HG02981 (cell line): ENCODE data around the gene C1R.
"Not testable (repeated sequence)": the region's sequence is repeated elsewhere in the genome, so short reads cannot be mapped to it uniquely, and the experiment has no call there.

Experiments
- ATAC-seq: cut with Tn5 transposase; IDR thresholded peaks from one replicate; pipeline ENCODE4 v1.9.1; 2021; ENCODE audit warnings: mild to moderate bottlenecking, moderate library complexity; ENCODE audit not compliant: unreplicated experiment

The C1R gene

DNA sequence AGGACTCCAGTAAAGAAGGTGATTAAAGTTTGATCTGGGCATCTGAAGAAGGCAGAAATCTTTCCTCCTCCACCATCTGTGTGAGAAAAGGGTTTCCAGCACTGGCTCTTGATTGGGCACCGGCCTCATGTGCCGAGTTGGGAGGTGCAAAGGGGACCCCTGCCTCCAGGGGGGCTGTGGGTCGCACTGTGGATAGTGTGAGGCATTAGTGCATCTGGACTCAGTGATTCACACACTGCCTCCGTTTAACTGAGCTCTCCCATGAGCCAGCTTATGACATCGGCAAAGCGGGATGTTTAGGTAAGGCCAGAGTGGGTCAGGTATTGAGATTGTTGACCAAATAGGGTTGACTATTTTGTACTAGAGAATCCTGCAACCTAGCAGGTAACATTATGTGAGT, 22.9 kb downstream of the C1R start:
- no peak for ATAC-seq

DNA sequence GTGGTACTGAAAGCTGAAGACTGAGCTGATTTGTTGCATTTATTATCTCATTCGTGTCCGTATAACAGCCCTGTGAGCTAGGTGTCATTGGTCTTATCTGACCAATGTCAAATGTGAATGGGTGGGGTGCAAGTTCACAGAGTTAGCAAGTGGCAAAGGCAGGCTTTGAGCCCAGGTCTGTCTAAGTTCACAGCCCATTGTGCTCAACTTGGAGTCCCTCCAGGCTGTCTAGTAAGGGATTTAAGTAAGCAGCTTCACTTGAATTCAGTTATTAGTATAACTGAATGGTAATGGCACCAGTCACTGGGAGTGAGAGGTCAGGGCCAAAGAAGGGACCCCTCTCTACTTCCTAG, 23.3 kb downstream of the C1R start:
- ATAC-seq, result no peak

DNA sequence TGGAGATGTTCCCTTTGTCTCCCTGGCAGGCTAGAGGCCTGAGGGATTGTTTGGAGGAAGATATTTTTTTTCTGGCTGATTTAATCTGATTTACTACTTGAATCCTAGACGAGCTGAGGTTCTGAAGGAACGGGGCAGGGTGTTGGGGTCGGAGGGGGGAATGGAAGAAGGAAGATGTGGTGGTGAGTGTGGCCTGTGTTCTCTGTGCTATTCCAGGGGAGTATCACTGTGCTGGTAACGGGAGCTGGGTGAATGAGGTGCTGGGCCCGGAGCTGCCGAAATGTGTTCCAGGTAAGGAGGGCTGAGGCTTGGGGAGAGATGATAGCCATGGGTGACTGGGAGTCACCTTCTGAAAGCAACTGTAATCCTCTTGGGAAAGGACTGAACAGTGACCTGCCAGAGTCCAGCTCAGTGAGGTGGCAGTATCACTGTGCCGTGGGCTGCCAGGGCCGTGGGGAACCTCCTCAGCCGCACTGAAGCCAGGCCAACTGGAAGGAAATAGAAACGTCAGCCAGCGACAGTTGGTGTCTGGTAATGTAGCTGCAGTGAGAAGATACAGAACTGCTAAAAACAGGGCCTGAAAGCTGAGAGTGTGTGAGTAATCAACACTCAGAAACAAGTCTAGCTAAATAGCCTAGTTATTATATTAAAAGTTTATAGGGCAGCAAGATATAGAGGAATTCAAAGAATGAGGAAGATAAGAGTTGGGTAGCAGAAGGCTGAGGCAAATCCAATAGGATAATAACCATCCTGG, 23.8 kb downstream of the C1R start:
- ATAC-seq, result no peak

DNA sequence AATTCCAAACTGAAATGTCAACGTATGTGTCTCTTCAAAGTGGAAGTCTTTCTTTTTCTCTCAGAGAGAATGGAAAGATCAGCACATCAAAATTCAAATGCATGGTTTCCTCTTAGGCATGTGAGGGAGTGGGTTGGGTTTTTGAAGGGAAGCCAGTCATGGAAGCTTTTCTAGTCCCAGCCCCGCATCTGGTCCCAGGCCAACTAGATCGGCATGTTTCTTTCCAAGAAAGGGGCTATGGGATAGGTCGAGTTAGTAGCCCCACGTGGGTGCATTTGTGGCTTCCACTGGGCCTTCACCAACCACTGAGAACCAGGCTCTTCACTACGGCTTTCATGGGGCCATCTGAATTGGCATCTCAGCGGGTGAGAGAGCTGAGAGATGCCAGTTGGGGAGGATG, 25.1 kb downstream of the C1R start:
- no peak for ATAC-seq

DNA sequence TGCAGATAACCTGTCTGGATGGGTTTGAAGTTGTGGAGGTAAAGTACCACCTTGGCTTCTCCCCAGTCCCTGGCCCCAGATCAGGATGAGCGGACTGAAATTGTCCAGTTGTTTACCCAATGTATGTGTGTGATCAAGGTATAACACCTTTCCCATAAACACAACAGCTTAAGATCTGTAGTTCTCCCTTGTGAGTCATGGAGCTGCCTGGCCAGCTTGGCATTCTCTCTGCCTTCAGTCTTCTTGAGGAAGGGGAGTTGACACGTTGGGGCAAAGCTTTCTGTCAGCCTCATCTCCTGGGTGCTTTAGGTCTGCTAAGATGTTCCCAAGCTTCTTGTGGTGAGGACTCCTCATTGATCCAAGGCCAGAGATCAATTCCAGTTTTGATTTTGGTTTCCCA, 25.6 kb downstream of the C1R start:
- ATAC-seq, result no peak

DNA sequence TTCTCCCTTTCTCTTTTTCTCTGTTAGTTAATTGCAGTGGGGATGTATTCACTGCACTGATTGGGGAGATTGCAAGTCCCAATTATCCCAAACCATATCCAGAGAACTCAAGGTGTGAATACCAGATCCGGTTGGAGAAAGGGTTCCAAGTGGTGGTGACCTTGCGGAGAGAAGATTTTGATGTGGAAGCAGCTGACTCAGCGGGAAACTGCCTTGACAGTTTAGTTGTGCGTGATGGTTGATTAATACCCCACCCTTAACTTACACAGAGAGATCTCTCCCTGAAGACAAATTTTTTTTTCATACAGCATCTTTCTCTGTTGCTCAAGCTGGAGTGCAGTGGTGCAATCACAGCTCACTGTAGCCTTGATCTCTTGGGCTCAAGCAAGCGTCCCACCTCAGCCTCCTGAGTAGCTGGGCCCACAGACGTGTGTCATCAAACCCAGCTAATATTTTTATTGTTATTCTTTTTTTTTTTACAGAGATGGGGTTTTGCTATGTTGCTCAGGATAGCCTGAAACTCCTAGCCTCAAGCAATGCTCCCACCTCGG, 27.1 kb downstream of the C1R start:
- no peak for ATAC-seq

DNA sequence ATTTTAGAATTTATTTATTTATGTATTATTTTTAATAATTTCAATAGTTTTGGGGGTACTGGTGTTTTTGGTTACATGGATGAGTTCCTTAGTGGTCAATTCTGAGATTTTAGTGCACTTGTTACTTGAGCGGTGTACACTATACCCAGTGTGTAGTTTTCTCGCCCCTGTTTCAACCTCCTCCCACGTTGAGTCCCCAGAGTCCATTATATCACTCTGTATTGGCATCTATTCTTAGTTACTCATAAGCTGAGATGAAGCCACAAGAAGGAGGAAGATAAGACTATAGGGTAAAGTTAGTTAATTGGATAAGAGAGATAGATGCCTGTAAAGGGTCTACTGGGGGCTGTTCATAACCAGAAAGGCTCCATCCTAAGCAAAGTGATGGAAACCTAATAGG, 27.7 kb downstream of the C1R start:
- ATAC-seq, result no peak

DNA sequence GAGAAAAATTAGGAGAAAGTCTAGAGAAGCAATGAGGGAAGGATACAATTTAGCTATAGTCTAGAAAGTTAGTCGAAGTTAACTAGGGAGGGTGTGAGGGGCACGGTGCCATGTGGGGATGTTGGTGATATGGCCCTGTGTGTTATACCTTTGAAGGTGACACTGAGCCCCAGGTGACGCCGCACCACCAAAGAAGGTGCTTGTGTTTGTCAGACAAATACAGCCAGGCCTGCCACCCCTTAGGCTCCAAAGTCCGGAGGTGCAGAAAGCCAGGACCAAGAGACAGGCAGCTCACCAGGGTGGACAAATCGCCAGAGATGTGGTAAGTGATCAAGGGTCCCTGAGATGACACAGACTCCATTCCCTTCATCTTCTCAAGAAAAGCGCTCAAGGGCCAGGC, 30.6 kb downstream of the C1R start:
- ATAC-seq, result no peak

DNA sequence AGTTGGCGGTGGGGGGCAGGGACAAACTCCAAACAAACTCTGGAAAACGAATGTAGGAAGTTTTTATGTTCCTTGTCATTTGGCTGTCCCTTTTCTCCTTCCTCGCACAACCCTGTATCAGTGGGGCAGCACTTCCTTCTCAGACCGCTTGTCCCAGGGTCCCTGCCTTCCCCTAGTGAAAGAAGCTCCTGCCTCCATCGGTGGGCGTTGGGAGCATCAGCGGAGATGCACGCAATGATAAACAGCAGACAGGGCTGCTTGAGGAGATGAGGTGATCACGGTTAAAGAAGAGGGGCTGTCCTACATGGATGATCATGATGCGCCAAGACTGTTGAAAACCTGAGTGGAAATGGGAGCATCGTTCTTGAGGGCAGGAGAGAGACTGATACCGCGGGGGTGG, 31.1 kb downstream of the C1R start:
- no peak for ATAC-seq

DNA sequence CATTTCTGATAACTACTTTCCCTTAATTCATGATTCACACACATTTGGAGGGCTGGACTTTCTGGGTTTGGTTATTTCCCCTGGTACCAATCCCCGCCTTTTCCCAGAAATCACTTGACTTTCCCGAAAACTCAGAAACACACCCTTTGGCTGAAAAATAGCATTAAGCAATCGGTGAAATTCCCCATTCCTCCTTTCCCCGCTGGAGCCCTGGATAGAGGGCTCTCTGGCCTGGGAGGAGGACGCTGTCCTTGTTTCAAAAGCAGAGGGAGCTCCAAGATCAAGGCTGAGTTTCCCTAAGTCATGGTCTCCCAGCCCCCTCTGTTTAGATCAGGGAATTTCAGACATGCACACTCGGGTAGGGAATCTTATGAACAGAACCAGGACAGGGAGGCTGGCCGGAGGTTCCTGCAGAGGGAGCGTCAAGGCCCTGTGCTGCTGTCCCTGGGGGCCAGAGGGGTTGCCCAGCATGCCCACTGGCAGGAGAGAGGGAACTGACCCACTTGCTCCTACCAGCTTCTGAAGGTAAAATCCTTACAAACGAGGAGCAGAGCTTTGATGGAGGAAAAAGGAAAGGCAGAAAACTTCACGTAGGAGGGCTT, 31.8 kb downstream of the C1R start, which contains the start of gene C1S:
Gene C1S (plus strand): TSS at position 366 of the 602 bp plus-strand sequence. CDS start 1,195 bp downstream, outside the sequence.
- no peak for ATAC-seq

DNA sequence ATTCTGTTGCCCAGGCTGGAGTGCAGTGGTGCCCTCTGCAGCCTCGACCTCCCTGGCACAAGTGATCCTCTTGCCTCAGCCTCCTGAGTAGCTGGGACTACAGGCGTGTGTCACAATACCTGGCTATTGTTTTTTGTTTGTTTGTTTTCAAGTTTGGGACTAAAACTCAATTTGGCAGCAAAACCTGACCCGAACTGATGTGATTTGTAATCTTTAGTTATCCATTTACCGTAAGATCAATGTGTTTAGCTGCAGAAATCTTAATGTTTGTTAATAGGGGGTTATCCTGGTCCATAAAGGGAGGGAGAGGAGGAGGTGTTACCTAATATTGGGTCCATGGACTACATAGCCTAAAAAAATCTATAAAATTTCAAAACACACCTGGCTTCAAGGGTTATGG, 32.5 kb downstream of the C1R start:
- no peak for ATAC-seq

DNA sequence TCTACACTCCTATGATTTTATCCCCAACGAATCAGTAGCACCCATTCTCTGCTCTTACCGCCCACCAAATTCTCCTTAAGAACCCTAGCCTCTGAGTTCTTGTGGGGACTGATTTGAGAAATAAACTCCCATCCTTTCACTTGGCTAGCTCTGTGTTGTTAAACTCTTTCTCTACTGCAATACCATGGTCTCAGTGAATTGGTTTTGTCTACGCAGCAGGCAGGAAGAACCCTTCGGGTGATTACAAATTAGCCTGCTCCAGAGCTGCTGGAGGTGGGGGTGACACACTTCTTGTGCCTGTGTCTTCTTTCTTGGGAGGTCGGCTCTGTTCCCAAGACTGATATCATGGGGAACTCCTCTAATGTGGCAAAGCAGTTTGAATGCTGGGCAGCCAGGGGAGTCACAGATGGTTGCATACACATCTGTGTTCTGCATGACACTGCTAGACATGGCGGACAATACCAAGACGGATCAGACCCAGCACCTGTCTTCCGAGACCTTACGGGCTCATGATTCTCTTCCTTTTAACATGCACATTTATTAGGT, 33.3 kb downstream of the C1R start:
- no peak for ATAC-seq

DNA sequence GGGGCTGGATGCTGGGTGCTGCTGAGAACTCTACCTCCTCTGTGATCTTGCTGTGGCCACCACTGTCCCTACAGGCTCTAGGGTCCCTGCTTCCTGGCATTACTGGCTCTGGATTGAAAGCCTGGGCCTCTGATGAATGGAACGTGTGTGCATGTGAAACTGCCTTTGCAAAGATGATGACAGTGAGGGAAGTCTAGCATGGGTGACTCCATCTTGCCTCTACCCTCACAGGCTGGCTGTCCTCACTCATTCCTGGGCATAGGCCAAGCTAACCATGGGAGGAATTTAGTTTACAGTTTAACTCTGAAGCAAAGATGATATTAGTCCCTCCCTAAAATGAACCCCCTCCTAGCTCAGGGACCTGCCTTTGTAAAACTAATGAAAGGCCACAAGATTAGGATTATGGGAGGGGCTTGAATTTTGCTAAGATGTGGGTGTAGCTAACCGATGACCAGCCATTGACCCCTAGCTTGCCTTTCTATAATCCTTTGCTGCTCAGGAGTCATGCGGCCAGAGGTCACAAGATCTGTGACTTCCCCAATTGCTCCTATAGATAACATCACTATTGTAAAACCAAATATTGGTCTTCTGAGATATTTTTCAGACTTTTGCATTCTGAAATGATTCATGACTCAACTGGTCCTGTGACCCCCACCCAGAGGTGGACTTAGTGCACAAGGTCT, 33.9 kb downstream of the C1R start:
- no peak for ATAC-seq

DNA sequence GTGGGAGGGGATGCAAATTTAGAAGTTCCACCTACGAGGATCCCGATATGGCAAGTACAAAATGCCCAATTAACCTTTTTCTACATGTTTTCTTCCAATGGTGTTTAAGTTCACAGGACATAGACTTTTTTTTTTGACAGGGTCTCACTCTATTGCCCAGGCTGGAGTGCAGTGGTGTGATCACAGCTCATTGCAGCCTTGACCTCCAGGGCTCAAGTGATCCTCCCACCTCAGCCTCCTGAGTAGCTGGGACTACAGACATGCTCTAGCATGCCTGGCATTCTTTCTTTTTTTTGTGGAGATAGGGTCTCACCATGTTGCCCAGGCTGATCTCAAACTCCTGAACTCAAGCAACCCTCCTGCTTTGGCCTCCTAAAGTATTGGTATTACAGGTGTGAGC, 36.5 kb downstream of the C1R start:
- ATAC-seq, result not testable (repeated sequence)

DNA sequence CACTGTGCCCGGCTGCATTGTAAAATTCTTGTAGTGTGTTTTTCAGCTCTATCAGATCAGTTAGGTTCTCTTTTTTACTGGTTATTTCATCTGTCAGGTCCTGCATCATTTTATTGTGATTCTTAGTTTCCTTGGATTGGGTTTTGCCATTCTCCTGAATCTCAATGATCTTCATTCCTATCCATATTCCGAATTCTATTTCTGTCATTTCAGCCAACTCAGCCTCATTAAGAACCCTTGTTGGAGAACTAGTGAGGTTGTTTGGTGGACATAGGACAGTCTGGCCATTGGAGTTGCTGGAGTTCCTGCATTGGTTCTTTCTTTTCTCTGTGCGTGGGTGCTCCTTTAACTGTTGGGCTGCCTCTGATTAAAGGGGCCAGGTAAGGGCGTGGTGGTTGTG, 37.3 kb downstream of the C1R start:
- no peak for ATAC-seq

DNA sequence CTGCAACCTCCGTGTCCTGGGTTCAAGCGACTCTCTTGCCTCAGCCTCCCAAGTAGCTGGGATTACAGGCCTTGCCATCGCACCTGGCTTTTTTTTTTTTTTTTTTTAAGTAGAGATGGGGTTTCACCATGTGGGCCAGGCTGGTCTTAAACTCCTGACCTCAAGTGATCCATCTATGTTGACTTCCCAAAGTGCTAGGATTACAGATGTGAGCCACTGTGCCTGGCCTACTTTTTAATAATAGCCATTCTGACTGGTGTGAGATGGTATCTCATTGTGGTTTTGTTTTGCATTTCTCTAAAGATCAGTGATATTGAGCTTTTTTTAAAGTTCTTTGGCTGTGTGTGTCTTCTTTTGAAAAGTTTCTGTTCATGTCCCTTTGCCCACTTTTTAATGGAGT, 42.3 kb downstream of the C1R start:
- not testable (repeated sequence) for ATAC-seq

DNA sequence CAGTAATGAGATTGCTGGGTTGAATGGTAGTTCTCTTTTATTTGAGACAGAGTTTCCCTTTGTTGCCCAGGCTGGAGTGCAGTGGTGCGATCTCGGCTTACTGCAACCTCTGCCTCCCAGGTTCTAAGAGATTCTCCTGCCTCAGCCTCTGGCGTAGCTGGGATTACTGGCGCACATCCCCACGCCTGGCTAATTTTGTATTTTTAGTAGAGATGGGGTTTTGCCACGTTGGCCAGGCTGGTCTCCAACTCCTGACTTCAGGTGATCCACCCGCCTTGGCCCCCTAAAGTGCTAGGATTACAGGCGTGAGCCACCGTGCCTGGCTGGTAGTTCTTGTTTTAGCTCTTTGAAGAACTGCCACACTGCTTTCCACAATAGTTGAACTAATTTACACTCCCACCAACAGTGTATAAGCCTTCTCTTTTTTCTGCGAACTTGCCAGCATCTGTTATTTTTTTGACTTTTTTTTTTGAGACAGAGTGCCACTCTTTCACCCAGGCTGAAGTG, 42.7 kb downstream of the C1R start:
- ATAC-seq, result not testable (repeated sequence)

DNA sequence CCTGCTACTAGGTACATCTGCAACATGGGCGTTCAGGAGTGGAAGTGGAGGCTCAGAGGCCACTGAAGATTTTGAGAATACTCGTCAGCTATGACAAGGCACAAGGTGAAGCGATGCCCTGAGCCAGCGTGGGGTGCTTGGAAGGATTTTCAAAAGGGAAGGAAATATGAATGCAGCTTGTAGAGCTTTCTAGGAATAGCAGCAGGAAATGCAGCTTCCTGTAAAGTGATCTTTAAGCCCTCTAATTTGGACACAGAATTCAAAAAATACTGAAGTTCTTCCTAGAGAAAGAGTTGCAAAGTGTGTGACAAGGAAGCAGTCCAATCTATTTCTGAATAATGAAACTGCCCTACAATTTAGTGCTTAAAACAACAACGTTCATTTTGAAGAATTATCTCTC, 44.9 kb downstream of the C1R start:
- no peak for ATAC-seq

DNA sequence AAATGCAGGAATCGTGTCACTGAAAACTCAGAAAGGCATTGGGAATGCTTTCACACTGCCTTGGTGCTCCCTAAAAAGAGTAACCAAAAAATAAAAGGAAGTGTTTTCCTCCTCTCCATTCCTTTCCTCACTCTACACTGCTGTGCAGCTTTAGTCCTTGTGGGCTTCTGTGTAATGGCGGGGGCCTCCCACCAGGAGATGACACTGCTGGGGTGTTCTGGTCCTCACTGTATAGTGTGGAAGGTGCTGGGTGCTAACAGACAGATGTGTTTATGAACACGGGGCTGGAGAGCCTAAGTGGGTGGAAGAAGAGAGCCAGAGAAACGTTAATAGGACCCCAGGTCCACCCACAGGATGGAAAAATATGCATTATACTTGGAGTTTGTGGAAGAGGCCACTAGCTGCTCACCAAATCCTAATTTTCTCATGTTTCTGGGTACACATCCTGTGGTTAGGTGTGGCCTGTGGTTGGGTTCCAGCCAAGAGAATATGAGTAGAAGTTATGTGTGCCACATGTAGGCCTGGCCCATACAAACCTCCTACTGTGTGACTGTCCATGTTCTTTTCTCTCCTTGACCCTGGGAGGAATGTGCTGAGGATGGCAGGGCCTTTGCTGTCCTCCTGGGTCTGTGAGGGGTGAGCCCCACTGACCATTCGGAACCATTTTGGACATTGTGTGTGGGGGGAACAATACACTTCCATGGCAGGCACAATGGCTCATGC, 45.7 kb downstream of the C1R start:
- ATAC-seq, result no peak

DNA sequence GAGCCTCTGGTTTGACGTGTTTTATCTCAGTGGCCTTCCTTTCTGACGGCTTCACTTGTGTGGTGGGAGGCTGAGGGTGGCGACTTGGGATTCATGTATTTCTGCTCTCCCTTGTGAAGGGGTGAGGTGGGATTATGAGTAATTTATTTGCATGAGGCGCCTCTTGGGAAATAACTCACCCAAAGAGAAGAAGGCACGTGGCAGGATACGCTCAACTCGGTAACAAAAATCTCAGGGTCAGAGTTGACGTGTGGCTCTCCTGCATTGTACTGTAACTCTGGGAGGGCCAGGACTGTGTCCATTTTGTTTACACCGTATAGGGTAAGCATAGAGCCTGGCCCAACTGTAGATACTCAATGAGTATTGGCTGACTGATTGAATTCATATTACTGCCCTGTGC, 46.3 kb downstream of the C1R start:
- no peak for ATAC-seq

DNA sequence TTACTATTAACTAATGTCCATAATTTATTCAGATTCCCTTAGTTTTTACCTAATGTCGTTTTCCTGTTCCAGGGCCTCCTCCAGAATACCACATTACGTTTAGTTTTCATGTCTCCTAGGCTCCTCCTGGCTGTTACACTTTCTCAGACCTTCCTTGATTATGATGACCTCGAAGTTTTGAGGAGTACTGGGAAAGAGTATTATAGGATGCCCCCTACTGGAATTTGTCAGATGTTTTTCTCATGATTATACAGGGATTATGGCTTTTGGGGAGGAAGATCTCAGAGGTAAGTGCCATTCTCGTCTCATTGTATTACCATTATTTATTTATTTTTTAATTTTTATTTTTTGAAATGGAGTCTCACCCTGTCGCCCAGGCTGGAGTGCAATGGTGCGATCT, 49.4 kb downstream of the C1R start:
- no peak for ATAC-seq
